ENCODE measurements around the gene OLFML2A.
A peak's percentile ranks its signal among the peaks of the same experiment; 100 is the strongest.

Gene OLFML2A

DNA sequence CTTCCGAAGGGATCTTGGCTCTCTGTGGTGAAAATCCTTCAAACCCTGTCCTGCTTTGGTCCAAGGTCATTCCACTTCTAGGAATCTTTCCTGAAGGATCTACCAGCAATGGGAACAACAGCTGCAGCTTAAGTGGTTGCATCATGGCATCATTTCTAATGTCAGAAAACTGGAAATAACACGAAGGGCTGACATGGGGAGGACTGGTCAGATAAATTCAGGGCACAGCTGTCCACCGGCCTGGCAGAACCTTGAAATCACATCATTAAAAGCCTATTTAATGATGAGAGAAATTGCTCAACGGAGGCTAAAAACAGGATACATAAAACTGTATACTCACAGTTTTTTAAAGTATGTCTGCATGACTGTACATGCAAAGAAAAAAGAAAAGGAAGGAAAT is 28.3 kb downstream of the OLFML2A start:
- FAIRE-seq (peak; percentile 46), DNase-seq (ENCODE audit: insufficient read length) (no peak)
- TF ChIP-seq POLR2AphosphoS5 (IDR thresholded peaks at IDR 0.05; ENCODE audit: low read depth, low read length) (no peak), TAF1 (IDR thresholded peaks at IDR 0.05; ENCODE audit: borderline replicate concordance, low read depth, low read length) (no peak), POLR2A (IDR thresholded peaks at IDR 0.05; ENCODE audit: low read depth, low read length) (no peak)

DNA sequence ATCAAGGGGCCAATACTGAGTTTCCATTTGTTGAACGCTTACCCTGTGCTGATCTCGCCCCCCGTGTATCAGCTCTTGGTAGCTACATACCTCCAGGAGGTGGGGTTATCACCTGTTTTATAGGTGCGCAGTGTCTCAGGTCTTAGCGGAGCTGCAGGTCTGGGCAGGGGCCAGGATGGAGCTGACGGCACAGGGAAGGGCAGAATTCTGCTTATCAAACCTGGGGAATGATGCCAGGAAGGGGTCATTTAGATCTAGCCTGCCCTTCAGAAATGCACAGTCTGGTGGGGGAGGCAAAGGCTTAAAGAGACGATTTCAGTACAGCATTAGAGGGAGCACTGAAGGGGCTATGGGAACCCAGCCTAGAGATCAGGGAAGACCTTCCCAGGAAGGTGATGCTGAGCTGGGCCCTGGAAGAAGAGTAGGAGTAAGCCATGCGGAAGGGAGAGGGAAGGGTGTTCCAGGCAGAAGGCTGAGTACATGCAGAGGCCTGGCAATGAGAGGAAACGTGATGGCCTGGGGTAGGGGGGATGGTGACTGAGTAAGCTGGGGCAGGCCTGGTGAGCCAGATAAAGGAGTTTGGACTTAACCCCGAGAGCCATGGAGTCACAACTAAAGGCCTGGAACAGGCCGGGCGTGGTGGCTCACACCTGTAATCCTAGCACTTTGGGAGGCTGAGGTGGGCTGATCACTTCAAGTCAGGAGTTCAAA is 31.5 kb downstream of the OLFML2A start:
- DNase-seq (ENCODE audit: insufficient read length) (no peak), FAIRE-seq (no peak)
- TF ChIP-seq TAF1 (IDR thresholded peaks at IDR 0.05; ENCODE audit: borderline replicate concordance, low read depth, low read length) (no peak), POLR2AphosphoS5 (IDR thresholded peaks at IDR 0.05; ENCODE audit: low read depth, low read length) (no peak)

DNA sequence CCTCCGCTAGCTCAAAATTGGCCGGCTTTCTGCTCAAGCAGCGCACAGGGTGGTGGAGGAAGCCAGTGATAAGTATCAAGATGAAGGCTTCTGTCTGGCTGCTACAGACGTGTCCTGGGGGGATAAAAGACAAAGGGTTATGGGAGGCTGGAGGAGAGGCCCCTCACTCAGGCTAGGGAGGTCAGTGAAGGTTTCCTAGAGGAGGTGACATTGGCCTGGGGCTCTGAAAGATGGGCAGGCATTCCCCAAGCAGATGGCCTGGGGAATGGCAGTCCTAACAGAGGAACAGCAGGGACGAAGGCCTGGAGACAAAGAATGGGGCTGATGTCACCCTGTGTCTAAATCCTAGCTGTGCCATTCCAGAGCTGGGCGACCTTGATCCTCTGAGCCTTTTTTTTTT is 32.3 kb downstream of the OLFML2A start:
- TF ChIP-seq POLR2AphosphoS5 (IDR thresholded peaks at IDR 0.05; ENCODE audit: low read depth, low read length) (no peak), POLR2A (IDR thresholded peaks at IDR 0.05; ENCODE audit: low read depth, low read length) (no peak), TAF1 (IDR thresholded peaks at IDR 0.05; ENCODE audit: borderline replicate concordance, low read depth, low read length) (no peak)
- DNase-seq (ENCODE audit: insufficient read length) (no peak), FAIRE-seq (no peak)

DNA sequence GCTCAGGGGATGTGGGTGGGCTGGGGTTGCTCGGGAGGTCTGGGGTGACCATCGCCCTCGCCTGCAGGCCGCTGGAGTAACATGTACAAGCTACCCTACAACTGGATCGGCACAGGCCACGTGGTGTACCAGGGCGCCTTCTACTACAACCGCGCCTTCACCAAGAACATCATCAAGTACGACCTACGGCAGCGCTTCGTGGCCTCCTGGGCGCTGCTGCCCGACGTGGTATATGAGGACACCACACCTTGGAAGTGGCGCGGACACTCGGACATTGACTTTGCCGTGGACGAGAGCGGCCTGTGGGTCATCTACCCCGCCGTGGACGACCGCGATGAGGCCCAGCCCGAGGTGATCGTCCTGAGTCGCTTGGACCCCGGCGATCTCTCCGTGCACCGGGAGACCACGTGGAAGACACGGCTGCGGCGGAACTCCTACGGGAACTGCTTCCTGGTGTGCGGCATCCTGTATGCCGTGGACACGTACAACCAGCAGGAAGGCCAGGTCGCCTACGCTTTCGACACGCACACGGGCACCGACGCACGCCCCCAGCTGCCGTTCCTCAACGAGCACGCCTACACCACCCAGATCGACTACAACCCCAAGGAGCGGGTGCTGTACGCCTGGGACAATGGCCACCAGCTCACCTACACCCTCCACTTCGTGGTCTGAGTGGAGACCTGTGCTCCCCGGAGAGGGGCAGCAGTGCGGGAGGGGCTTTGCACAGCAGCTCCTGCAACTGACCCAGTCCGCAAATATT is 33.0 kb downstream of the OLFML2A start:
- FAIRE-seq, result no peak
- TF ChIP-seq POLR2AphosphoS5 (IDR thresholded peaks at IDR 0.05; ENCODE audit: low read depth, low read length), result no peak
- TF ChIP-seq POLR2A (IDR thresholded peaks at IDR 0.05; ENCODE audit: low read depth, low read length), result no peak

DNA sequence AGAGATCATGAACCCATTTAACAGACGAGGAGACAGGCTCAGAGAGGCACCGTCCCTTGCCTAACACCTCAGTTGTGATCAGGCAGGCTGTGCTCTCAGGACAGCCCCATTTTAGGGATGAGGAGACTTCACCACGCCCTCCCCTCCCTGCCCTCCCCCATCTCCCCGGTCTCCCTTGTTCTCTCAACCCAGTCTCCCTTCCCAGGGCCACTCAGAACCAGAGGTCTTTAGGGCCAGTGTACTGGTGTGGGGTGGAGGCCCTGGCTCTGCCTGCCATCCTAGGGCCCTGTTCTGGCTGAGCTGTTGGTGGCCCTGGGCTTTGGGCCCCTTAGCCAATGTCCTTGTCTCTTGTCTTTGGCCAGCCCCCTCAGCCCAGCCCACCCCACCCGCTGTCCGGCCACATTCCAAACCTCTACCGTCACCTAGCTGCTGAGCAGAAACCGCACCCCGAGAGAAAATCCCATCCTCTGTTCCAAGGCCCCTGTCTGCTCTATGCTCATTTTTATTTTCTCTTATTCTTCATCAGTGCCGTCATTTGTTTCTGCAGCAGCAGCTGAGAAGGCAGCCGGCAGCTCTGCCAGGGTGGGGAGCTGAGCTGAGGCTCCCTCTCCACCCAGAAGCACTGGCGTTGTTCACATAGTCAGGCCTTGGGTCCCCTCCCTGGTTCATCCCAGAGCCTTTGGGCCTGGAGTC is 33.9 kb downstream of the OLFML2A start:
- FAIRE-seq (no peak), DNase-seq (ENCODE audit: insufficient read length) (no peak)
- TF ChIP-seq POLR2AphosphoS5 (IDR thresholded peaks at IDR 0.05; ENCODE audit: low read depth, low read length), result no peak
- TF ChIP-seq TAF1 (IDR thresholded peaks at IDR 0.05; ENCODE audit: borderline replicate concordance, low read depth, low read length), result no peak
- TF ChIP-seq POLR2A (IDR thresholded peaks at IDR 0.05; ENCODE audit: low read depth, low read length), result no peak

More for the DNA sequence above, 33.0 kb downstream of the OLFML2A start:
- no peak for DNase-seq (ENCODE audit: insufficient read length)

DNA sequence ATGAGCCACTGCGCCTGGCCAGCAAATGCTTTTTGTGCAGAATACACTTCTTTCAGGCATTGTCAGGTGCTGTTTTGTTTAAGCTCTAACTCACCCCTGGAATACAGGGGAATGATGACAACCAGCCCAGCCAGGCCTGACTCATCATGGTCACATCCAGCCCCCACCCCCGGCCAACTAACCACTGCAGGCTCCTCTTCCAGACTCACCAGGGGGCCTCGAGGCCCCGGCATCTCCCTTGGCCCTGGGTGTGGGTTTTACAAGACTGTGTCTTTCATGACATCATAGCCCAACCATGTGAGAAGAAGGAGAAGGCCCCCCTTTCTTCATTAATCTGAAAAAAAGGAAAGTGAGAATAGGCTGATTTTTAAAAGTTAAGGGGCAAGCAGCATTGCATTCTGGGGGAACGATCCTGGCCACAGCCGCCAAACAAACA is 35.5 kb downstream of the OLFML2A start:
- DNase-seq (ENCODE audit: insufficient read length) (no peak), FAIRE-seq (no peak)
- TF ChIP-seq TAF1 (IDR thresholded peaks at IDR 0.05; ENCODE audit: borderline replicate concordance, low read depth, low read length), result no peak
- no peak for TF ChIP-seq POLR2AphosphoS5 (IDR thresholded peaks at IDR 0.05; ENCODE audit: low read depth, low read length)

DNA sequence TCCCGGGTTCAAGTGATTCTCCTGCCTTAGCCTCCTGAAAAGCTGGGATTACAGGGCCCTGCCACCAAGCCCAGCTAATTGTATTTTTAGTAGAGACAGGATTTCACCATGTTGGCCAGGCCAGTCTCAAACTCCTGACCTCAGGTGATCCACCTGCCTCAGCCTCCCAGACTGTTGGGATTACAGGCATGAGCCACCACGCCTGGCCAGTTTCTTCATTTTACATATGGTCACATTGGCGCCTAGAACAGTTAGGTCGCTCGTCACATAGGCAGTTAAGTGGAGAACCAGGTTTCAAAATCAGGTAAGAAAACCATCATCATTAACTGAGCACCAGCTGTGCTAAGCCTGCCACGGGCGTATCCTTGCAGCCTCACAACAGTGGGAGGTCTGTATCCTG is 36.1 kb downstream of the OLFML2A start:
- DNase-seq (ENCODE audit: insufficient read length) (no peak), FAIRE-seq (peak; percentile 27)
- TF ChIP-seq POLR2A (IDR thresholded peaks at IDR 0.05; ENCODE audit: low read depth, low read length) (no peak), TAF1 (IDR thresholded peaks at IDR 0.05; ENCODE audit: borderline replicate concordance, low read depth, low read length) (no peak)

DNA sequence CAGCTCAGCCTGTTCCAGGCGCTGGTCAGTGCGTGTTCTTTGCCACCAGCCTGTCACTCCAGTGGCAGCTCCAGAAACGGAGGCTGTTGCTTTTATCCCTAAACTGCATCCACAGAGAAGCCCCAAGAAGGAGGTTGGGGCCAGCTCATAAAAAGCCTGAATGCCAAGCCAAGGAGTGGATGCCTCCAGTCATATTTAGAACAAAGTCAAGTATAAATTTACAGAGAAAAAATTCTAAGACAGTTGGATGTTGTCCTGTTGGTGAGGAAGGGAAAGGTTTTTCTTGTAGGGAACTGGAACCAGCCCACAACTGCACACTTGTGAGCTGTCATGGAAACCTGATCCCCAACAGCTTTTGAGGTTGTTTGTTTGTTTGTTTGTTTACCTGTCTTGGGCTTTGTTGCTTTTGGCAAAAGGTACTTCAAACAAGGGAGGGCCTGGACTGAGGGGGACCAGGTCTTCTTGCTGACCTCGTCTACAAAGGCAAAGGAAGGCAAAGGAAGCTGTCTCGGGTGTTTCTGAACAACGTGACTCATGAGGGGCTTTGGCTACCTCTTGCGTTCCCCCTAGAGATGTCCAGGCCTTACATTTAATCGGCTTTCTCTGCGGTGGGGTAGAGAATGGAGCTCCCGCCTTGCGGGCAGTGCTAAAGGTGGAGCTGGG is 36.7 kb downstream of the OLFML2A start:
- TF ChIP-seq POLR2A (IDR thresholded peaks at IDR 0.05; ENCODE audit: low read depth, low read length) (no peak), POLR2AphosphoS5 (IDR thresholded peaks at IDR 0.05; ENCODE audit: low read depth, low read length) (no peak), TAF1 (IDR thresholded peaks at IDR 0.05; ENCODE audit: borderline replicate concordance, low read depth, low read length) (no peak)
- DNase-seq (ENCODE audit: insufficient read length) (no peak), FAIRE-seq (no peak)

DNA sequence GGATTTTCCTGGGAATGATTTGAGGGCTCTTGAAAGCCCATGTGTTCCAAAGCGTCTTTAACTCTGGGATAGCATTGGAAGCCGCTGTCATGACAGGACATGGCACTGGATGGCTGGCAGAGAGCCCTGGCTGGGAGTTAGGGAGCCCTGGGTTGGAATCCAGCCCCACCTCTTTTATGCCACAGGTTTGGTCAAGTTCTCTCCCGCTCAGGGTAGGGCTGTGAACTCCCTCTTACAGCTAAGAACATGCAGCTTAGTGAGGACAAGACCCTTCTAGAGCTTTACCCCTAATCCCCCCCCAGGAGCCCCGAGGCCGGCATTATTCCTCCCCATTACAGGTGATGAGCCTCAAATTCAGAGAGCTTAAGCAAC is 37.2 kb downstream of the OLFML2A start:
- TF ChIP-seq POLR2AphosphoS5 (IDR thresholded peaks at IDR 0.05; ENCODE audit: low read depth, low read length), result no peak
- no peak for TF ChIP-seq POLR2A (IDR thresholded peaks at IDR 0.05; ENCODE audit: low read depth, low read length)
- no peak for TF ChIP-seq TAF1 (IDR thresholded peaks at IDR 0.05; ENCODE audit: borderline replicate concordance, low read depth, low read length)
- DNase-seq (ENCODE audit: insufficient read length) (no peak), FAIRE-seq (no peak)

DNA sequence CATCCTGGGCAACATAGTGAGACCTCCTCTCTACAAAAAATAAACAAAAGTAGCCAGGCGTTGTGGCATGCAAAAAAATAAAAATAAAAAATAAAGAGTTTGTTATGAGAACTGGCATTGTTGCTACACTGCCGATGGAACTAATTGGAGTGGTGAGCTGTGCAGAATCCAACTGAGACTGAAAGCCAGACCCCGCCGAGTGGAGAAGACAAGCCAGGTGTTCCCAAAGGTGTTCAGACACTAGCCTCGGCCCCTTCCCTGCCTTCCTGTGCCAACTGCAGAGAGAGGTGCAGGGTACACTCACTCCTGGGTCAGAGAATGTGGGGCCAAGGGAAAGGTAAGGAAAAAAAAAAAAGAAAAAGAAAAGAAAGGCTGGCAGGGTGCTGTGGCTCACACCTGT is 38.7 kb downstream of the OLFML2A start:
- FAIRE-seq (no peak), DNase-seq (ENCODE audit: insufficient read length) (no peak)
- TF ChIP-seq TAF1 (IDR thresholded peaks at IDR 0.05; ENCODE audit: borderline replicate concordance, low read depth, low read length) (no peak), POLR2A (IDR thresholded peaks at IDR 0.05; ENCODE audit: low read depth, low read length) (no peak), POLR2AphosphoS5 (IDR thresholded peaks at IDR 0.05; ENCODE audit: low read depth, low read length) (no peak)

DNA sequence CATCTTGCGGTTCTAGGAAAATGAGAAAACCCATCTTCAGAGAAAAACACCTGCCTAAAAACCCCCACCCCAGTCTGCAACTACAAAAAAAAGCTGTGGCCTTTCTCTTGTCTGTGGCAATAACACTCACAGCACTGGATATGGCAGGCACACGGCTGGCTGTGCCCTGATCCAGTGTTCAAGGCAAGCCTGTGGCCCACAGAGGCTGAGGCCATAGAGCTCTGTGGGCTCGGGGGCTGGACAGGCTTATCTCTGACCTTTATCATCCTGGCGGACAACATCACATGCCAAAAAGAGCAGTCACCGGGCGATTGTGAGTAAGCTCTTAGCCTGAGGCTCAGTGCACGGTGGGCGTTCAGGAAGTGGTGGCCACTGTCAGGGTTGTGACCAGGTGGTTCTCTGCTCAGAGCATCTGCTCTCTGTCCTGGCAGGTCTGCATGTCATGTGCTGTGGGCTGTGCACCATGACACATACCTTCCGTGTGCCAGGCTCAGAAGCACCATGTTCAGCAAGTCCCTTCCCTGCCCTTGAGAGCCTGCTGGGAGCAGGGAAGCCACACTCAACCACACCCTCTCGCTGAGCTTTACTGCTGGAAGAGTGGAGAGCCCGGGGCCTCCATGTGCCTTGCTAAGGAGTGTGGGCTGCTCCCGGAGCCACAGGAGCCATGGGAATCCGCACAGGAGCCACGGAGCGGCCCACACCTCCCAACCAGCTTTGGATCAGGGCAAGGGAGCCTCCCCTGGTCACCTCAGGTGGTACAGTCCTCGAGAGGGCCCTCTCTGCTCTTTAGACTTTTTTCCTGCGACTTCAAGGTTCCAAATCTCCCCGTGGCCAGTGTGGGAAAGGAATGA is 41.7 kb downstream of the OLFML2A start:
- FAIRE-seq (peak; percentile 94), DNase-seq (ENCODE audit: insufficient read length) (peak; percentile 43)
- TF ChIP-seq POLR2AphosphoS5 (IDR thresholded peaks at IDR 0.05; ENCODE audit: low read depth, low read length) (peak; percentile 62), POLR2A (IDR thresholded peaks at IDR 0.05; ENCODE audit: low read depth, low read length) (peak; percentile 54; the same call in 1 of the 2 replicates), TAF1 (IDR thresholded peaks at IDR 0.05; ENCODE audit: borderline replicate concordance, low read depth, low read length) (no peak)

Measured in GM12892 (cell line).